Vagina (tissue), 2 donors: ENCODE measurements around the gene TMEM255B. TPM values are rescaled to one million over a fixed set of nuclear protein-coding genes. Genes with fewer than 3 reads are reported as not detected.

Source experiments
- DNase-seq, 2 donors: peaks; one replicate each; pipeline ENCODE4 v3.0.0-alpha.2; 2017; ENCODE audit errors: extremely low spot score in 2 of 2
- H3K27ac ChIP-seq: fragments of 200-600 bp; sonication (generic); one replicate; pipeline ENCODE4 v1.5.1; 2019
- H3K27me3 ChIP-seq: fragments of 200-600 bp; sonication (generic); one replicate; pipeline ENCODE4 v1.5.1; 2019
- H3K36me3 ChIP-seq, 2 donors: fragments of 200-600 bp; sonication (generic); one replicate each; pipeline ENCODE4 v1.5.1; 2017 to 2019
- H3K4me1 ChIP-seq: fragments of 200-600 bp; sonication (generic); one replicate; pipeline ENCODE4 v1.5.1; 2019
- H3K4me3 ChIP-seq, 2 donors: fragments of 200-600 bp; sonication (generic); 1 replicate in 1 of 2; 2 replicates in 1 of 2; pipeline ENCODE4 v1.5.1; 2016 to 2019
- H3K9me3 ChIP-seq: fragments of 200-600 bp; sonication (generic); one replicate; pipeline ENCODE4 v1.5.1; 2019
- POLR2A ChIP-seq, 2 donors: fragments of 450-650 bp; IDR thresholded peaks; one replicate each; pipeline ENCODE4 v1.6.1; 2017; ENCODE audit warnings: antibody characterized with exemption in 2 of 2, mild to moderate bottlenecking in 2 of 2, moderate library complexity in 2 of 2
- POLR2AphosphoS5 ChIP-seq, 2 donors: sonication (generic); formaldehyde crosslinking; IDR thresholded peaks; one replicate each; pipeline ENCODE4 v1.9.0; 2017; ENCODE audit warnings: antibody characterized with exemption in 2 of 2, mild to moderate bottlenecking in 2 of 2, low read depth in 1 of 2; ENCODE audit not compliant: insufficient read depth in 1 of 2
- intact Hi-C: fragments of 100-400 bp; cut with DNase I; formaldehyde crosslinking; loops from one replicate; pipeline ENCODE4 v1.15.1; 2023
- total RNA-seq: library from RNA; depleted of rRNA; stranded (reverse); fragments of >200 nt; gene quantifications from one replicate; pipeline ENCODE4 v1.2.3, GENCODE V29; 2016
- TF ChIP-seq, protein P1 (sequence below), 3 experiments: fragments of 450-650 bp in 2 of 3; fragments of 200-600 bp in 1 of 3; sonication (generic) in 1 of 3; IDR thresholded peaks; one replicate each; pipeline ENCODE4 v1.5.1; 2017 to 2019; ENCODE audit warnings: antibody characterized with exemption in 3 of 3, mild to moderate bottlenecking in 2 of 3, moderate library complexity in 2 of 3

Gene TMEM255B
- total RNA-seq, 1 donor from 2014 or later = 6.4 TPM

DNA sequence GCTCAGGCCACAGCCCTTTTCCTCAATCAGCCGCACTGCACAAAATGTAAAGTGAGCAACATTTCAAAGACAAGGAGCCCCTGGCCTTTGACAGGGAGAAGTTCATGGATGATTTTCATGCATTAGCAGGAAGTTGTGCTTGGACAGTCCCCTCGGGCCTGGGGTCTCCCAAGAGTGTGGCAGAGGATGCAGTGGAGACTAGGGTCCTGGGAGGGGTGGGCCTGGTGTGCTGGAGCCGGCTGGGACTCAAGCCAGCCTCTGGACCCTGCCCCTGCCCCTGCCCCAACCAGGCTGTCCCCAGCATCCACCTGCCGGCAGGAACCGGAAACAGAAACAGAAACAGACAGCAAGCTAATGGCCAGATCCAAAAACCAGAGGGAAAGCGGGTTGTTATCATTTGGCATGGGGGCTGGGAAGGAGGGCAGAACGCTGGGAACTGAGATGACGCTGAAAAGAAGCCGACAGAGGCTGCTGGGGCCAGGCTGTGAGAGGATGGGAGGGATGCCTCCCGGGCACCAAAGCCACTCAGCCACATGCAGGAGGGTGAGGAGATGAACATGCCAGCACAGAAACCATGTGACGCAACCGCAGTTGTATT lies 102.5 kb downstream of the TMEM255B start:
- TF ChIP-seq POLR2A (IDR thresholded peaks at IDR 0.05) = no peak
- TF ChIP-seq, protein P1, sequence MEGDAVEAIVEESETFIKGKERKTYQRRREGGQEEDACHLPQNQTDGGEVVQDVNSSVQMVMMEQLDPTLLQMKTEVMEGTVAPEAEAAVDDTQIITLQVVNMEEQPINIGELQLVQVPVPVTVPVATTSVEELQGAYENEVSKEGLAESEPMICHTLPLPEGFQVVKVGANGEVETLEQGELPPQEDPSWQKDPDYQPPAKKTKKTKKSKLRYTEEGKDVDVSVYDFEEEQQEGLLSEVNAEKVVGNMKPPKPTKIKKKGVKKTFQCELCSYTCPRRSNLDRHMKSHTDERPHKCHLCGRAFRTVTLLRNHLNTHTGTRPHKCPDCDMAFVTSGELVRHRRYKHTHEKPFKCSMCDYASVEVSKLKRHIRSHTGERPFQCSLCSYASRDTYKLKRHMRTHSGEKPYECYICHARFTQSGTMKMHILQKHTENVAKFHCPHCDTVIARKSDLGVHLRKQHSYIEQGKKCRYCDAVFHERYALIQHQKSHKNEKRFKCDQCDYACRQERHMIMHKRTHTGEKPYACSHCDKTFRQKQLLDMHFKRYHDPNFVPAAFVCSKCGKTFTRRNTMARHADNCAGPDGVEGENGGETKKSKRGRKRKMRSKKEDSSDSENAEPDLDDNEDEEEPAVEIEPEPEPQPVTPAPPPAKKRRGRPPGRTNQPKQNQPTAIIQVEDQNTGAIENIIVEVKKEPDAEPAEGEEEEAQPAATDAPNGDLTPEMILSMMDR (IDR thresholded peaks at IDR 0.05) = no peak
- no peak for TF ChIP-seq POLR2AphosphoS5 (IDR thresholded peaks at IDR 0.05; ENCODE audit: insufficient read depth in 1 of 2, low read depth in 1 of 2)
- DNase-seq = no peak
- Histone ChIP-seq H3K27me3 (no peaks in the 10 kb centered on the region), H3K4me3 (peak overlapping the region in 1 of 2 donors; percentile 63), H3K9me3 (no peaks in the 10 kb centered on the region), H3K36me3 (no peaks in the 10 kb centered on the region), H3K27ac (peak overlapping the region; percentile 95), H3K4me1 (peaks cover 58% of the 10 kb centered on the region)
- intact Hi-C loops = loop anchor here (10.0 kb wide), 1 partner anchor 63 kb away; no protein-coding TSS in a partner anchor

DNA sequence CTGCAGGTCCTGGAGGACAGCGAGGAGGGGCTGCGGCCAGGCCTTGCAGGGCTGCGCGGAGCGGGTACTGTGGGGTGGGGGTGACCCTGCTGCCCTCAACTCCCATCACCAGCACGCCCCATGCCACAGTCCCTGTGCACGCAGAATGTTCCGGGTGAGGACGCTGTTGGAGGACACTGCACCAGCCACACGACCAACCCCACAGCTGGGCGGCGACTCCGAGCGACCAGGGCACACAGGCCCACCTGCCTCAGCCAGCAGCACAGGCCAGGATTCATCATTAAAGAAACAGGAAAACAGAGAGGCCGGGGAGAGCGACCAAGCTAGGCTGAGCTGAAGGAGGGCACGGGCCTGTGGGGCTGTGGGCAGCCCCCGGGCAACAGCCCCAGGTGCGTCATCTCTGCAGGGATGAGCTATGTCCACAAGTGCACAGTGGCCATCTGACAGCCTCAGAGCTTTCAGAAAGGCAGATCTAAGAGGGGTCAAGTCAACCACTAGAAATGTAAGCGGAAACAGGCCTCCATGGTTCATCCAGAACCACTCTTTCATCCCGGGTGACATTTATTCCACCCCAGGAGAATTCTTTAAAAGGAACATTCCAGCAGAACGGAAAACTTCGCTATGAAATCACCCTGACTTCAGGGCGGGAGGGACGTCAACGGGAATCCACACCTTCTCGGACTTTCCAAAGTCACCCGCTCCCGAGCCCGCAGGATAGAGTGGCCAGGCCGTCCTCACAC lies 103.3 kb downstream of the TMEM255B start:
- Histone ChIP-seq H3K27ac (peak overlapping the region; percentile 95), H3K36me3 (no peaks in the 10 kb centered on the region), H3K4me3 (peak overlapping the region; percentile 63 to 98), H3K9me3 (no peaks in the 10 kb centered on the region), H3K4me1 (peaks cover 50% of the 10 kb centered on the region), H3K27me3 (no peaks in the 10 kb centered on the region)
- TF ChIP-seq POLR2AphosphoS5 (IDR thresholded peaks at IDR 0.05; ENCODE audit: insufficient read depth in 1 of 2, low read depth in 1 of 2) (no peak), POLR2A (IDR thresholded peaks at IDR 0.05) (no peak)
- TF ChIP-seq, protein P1 (IDR thresholded peaks at IDR 0.05) = no peak
- intact Hi-C loops = loop anchor here (10.0 kb wide), 1 partner anchor 62 kb away; no protein-coding TSS in a partner anchor
- DNase-seq = no peak

DNA sequence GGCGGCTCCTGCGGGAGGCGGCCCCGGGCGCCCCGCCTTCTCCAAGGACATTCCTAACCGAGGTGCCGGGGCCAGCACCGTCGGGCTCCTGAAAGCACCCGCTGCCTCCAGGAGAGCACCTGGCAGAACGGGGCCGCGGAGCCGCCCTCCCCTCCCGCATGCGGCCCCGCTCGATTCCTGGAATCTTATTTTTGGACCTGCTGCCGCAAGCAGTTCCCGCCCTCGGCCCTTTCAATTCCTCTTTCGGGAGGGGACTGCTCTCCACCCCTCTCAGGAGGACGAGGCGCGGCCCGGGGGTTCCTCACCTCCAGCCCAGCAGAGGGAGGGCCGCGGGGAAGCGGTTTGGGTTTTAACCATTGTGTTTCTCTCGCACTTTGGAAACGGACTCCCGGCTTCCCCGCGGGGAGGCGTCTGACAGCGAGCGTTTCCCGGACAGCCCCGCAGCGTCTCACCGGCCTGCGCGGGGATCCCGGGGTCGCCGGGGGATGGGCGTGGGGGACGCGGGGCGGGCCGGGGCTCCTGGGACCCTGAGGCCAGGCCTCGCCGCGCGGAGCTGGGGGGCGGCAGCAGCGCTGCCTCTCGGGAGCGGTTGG lies 104.0 kb downstream of the TMEM255B start:
- Histone ChIP-seq H3K27ac (peak overlapping the region; percentile 95), H3K9me3 (no peaks in the 10 kb centered on the region), H3K4me3 (peak overlapping the region; percentile 63 to 98), H3K36me3 (no peaks in the 10 kb centered on the region), H3K27me3 (no peaks in the 10 kb centered on the region), H3K4me1 (peaks cover 43% of the 10 kb centered on the region)
- intact Hi-C loops = loop anchor here (10.0 kb wide), 1 partner anchor 62 kb away; no protein-coding TSS in a partner anchor
- peak in 1 of 2 donors; percentile 65 for TF ChIP-seq POLR2AphosphoS5 (IDR thresholded peaks at IDR 0.05; ENCODE audit: insufficient read depth in 1 of 2, low read depth in 1 of 2)
- TF ChIP-seq, protein P1 (IDR thresholded peaks at IDR 0.05) = no peak
- DNase-seq = no peak

DNA sequence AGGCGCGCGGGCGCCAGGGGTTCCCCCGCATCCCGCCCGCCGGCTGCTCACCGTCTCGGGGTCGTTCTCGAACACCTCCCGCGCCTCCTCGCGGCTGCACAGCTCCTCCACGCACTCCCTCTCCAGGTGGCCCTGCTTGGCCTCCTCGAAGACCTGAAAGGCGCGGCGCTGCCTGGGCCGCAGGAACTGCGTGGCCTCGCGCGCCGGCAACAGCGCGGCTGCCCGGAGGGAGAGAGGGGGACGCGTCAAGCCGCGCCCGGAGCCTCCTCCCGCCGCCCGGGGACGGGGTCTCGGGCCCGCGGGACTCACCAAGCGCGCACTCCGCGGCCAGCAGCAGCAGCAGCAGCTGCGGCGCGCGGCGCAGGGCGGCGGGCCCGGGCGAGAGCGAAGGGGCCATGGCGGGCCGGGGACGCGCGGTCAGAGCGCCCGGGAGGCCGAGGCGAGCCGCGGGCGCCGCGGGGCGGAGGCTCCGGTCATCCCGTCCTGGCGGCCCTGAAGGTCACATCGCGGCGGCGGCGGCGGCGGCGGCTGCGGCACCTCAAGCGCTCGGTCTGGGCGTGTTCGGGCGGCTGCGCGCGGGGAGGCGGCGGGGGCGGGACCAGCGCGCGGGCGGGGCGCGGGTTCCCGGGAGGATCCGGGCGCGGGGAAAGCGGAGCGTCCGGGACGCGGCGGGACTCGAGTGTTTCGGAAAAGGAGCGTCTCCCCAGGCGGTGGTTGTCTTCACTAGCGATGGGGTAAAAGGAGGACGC lies 104.7 kb downstream of the TMEM255B start, which contains the start of gene GAS6:
Gene GAS6, minus strand, starts transcription at position 553 of the 749 bp plus-strand sequence. Its CDS starts 156 bp downstream, at position 397.
- TF ChIP-seq POLR2A (IDR thresholded peaks at IDR 0.05) (peak in 1 of 2 donors; percentile 54), POLR2AphosphoS5 (IDR thresholded peaks at IDR 0.05; ENCODE audit: insufficient read depth in 1 of 2, low read depth in 1 of 2) (no peak)
- TF ChIP-seq, protein P1 (IDR thresholded peaks at IDR 0.05) = no peak
- H3K27me3 ChIP-seq = no peaks in the 10 kb centered on the region
- intact Hi-C loops = loop anchor here (1.0 to 10.0 kb wide), 2 partner anchors 46 to 61 kb away; no protein-coding TSS in a partner anchor
- H3K27ac ChIP-seq = peak within 1 kb of the TSS; percentile 95
- peaks cover 39% of the 10 kb centered on the region for H3K4me1 ChIP-seq
- no peak for DNase-seq
- H3K36me3 ChIP-seq = no peaks in the 10 kb centered on the region
- H3K4me3 ChIP-seq = peak within 1 kb of the TSS; percentile 63 to 98
- no peaks in the 10 kb centered on the region for H3K9me3 ChIP-seq
